HG03280 (cell line): ENCODE measurements around the gene DDX39B.
"Not testable (repeated sequence)": the region's sequence is repeated elsewhere in the genome, so short reads cannot be mapped to it uniquely, and the experiment has no call there.

Experiments
- ATAC-seq: cut with Tn5 transposase; IDR thresholded peaks from one replicate; pipeline ENCODE4 v1.9.1; 2021; ENCODE audit warnings: mild to moderate bottlenecking, moderate library complexity; ENCODE audit not compliant: unreplicated experiment

The DDX39B gene

GRCh38 chr6:31489086-31489485, 52.7 kb downstream of the DDX39B start:
- no peak for ATAC-seq

- ATAC-seq = not testable (repeated sequence)
These were observed 54.1 kb downstream of the DDX39B start for GRCh38 chr6:31487674-31488073.

GRCh38 chr6:31486065-31486837, 55.6 kb downstream of the DDX39B start:
- not testable (repeated sequence) for ATAC-seq

GRCh38 chr6:31485055-31485454, 56.7 kb downstream of the DDX39B start:
- no peak for ATAC-seq

GRCh38 chr6:31483392-31483791, 58.4 kb downstream of the DDX39B start:
- no peak for ATAC-seq

- no peak for ATAC-seq
These were observed 61.2 kb downstream of the DDX39B start for GRCh38 chr6:31480574-31480973.
